Lower leg skin (tissue), 3 donors: Measurements from ENCODE around the gene SERBP1.

Experiments used
- CTCF ChIP-seq, 3 donors: fragments of 450-650 bp; IDR thresholded peaks; one replicate each; pipeline ENCODE4 v1.5.1; 2016; ENCODE audit warnings: antibody characterized with exemption in 3 of 3, mild to moderate bottlenecking in 3 of 3, moderate library complexity in 2 of 3
- POLR2A ChIP-seq, 2 donors: fragments of 450-650 bp; IDR thresholded peaks; one replicate each; pipeline ENCODE4 v1.6.1; 2016 to 2017; ENCODE audit warnings: antibody characterized with exemption in 2 of 2, mild to moderate bottlenecking in 1 of 2, moderate library complexity in 1 of 2

DNA sequence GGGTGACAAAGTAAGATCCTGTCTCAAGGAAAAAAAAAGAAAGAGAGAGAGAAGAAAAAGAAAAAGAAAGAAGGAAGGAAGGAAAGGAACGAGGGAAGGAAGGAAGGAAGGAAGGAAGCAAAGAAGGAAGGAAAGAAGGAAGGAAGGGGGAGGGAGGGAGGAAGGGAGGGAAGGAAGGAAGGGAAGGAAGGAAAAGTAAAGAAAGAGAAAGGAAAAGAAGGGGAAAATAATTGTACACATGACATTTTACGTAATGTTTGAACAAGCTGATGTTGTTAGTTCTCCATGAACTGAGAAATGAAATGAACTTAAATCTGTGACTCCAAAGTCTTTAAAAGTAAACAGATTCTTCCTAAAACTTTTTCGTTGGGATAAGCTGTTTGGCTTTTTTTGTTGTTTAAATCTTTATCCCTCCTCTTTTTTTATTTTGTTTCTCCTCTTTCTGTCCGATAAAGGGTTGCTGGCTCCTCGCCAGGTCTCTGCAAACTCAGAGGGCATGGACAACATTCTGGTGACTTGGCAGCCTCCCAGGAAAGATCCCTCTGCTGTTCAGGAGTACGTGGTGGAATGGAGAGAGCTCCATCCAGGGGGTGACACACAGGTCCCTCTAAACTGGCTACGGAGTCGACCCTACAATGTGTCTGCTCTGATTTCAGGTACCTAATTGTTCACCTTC, 62.7 kb downstream of the SERBP1 start:
- no peak for TF ChIP-seq CTCF (IDR thresholded peaks at IDR 0.05)
- no peak for TF ChIP-seq POLR2A (IDR thresholded peaks at IDR 0.05)
